Astrocyte (in vitro differentiated cells and primary cell): ENCODE measurements around the gene RBM19. TPM values are rescaled to one million over a fixed set of nuclear protein-coding genes. Genes with fewer than 3 reads are reported as not detected.

Experiments
- DNase-seq: peaks from one replicate; pipeline ENCODE4 v3.0.0-alpha.2; 2010; ENCODE audit warnings: low read depth
- FAIRE-seq: peaks from 2 replicates; lab custom pipeline; 2011; peaks lifted over from hg19 to GRCh38; lab: Jason Lieb, UNC
- H2AFZ ChIP-seq: 2 replicates; pipeline ENCODE4 v1.6.0; 2012; ENCODE audit warnings: low read depth, low read length, inconsistent platforms
- H3K27ac ChIP-seq: 2 replicates; pipeline ENCODE4 v1.5.1; 2011; ENCODE audit warnings: low read depth, low read length, inconsistent platforms
- H3K27me3 ChIP-seq: 2 replicates; pipeline ENCODE4 v1.6.0; 2011; ENCODE audit warnings: low read length, inconsistent platforms; ENCODE audit not compliant: insufficient read depth
- H3K36me3 ChIP-seq: 2 replicates; pipeline ENCODE4 v1.5.1; 2011; ENCODE audit warnings: low read length, inconsistent platforms; ENCODE audit not compliant: insufficient read depth
- H3K4me1 ChIP-seq: 2 replicates; pipeline ENCODE4 v1.5.1; 2011; ENCODE audit warnings: low read length, inconsistent platforms; ENCODE audit not compliant: insufficient read depth
- H3K4me2 ChIP-seq: 2 replicates; pipeline ENCODE4 v1.6.0; 2012; ENCODE audit warnings: low read length, inconsistent platforms
- H3K4me3 ChIP-seq: 2 replicates; pipeline ENCODE4 v1.5.1; 2011; ENCODE audit warnings: low read depth, mild to moderate bottlenecking, low read length, inconsistent platforms; ENCODE audit not compliant: insufficient read depth
- H3K79me2 ChIP-seq: 2 replicates; pipeline ENCODE4 v1.6.0; 2012; ENCODE audit warnings: mild to moderate bottlenecking, low read length, inconsistent platforms; ENCODE audit not compliant: insufficient read depth
- H3K9ac ChIP-seq: 2 replicates; pipeline ENCODE4 v1.6.0; 2012; ENCODE audit warnings: mild to moderate bottlenecking, low read length, inconsistent platforms
- H3K9me3 ChIP-seq: 2 replicates; pipeline ENCODE4 v1.5.1; 2012; ENCODE audit warnings: low read depth, mild to moderate bottlenecking, low read length, inconsistent platforms; ENCODE audit not compliant: insufficient read depth
- H4K20me1 ChIP-seq: 2 replicates; pipeline ENCODE4 v1.6.0; 2012; ENCODE audit warnings: low read length, inconsistent platforms; ENCODE audit not compliant: insufficient read depth
- H3K27ac Mint-ChIP-seq: one replicate; pipeline ENCODE4 v1.8.0; 2021; ENCODE audit warnings: mild to moderate bottlenecking, mixed read lengths; ENCODE audit not compliant: unreplicated experiment
- H3K27me3 Mint-ChIP-seq: one replicate; pipeline ENCODE4 v1.8.0; 2021; ENCODE audit warnings: low read depth, mixed read lengths; ENCODE audit not compliant: unreplicated experiment
- H3K36me3 Mint-ChIP-seq: one replicate; pipeline ENCODE4 v1.8.0; 2021; ENCODE audit warnings: low read depth, mixed read lengths; ENCODE audit not compliant: unreplicated experiment
- H3K4me1 Mint-ChIP-seq: one replicate; pipeline ENCODE4 v1.8.0; 2021; ENCODE audit warnings: low read depth, mixed read lengths; ENCODE audit not compliant: unreplicated experiment
- H3K4me3 Mint-ChIP-seq: one replicate; pipeline ENCODE4 v1.8.0; 2021; ENCODE audit warnings: mild to moderate bottlenecking, moderate library complexity, mixed read lengths; ENCODE audit not compliant: unreplicated experiment
- H3K9me3 Mint-ChIP-seq: one replicate; pipeline ENCODE4 v1.8.0; 2021; ENCODE audit warnings: mild to moderate bottlenecking, mixed read lengths; ENCODE audit not compliant: unreplicated experiment
- EZH2 ChIP-seq: IDR thresholded peaks from 2 replicates; pipeline ENCODE4 v1.6.1; 2012; ENCODE audit warnings: mild to moderate bottlenecking, low read length, inconsistent platforms; ENCODE audit not compliant: insufficient read depth
- total RNA-seq: library from RNA; stranded (reverse); gene quantifications from 2 replicates; pipeline ENCODE4 v1.2.1, GENCODE V29; 2021
- TF ChIP-seq, protein P1 (sequence below): IDR thresholded peaks from 2 replicates; pipeline ENCODE4 v1.5.1; 2011; ENCODE audit warnings: low read depth, mild to moderate bottlenecking, inconsistent platforms, low read length, moderate library complexity; ENCODE audit not compliant: insufficient read depth

The RBM19 gene
- total RNA-seq, 1 donor from 2014 or later, result 32.3 TPM

DNA sequence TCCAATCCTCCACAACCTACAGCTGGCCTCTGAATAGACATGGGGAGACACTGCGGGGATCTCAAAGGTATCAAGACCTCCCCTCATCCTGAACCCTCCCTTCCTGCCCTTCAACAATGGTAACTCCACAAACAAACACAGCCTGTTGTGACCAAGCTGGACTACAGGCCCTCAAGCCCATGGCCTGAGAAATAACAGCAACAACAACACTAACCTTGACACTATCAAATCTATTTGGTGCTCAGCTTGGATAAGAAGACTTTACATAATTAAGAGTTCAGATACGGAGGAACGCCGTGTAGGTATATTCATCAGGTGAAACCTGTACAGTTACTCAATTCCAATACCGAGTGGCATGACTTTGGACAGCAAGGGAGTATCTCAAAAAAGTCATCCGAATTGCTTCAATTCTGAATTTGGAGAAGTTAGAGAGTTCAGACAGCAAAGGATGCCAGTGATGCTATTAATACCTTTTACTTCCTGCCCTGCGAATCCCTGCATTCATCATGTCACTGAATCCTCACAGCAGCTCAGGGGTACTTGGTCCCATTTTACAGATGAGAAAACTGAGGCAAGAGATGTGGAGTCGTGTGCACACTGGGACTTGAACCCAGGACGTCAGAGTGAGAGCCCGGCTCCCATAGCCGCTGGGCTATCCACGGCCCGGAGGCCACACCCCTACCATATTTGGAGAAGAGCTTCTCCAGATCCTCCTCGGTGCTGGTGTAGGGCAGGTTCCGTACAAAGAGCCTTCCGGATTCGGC, 17.8 kb downstream of the RBM19 start:
- H3K27me3 Mint-ChIP-seq, result no peaks in the 10 kb centered on the region
- peaks cover 12% of the 10 kb centered on the region for H3K36me3 Mint-ChIP-seq
- no peak overlapping the region for H3K27ac Mint-ChIP-seq
- Histone ChIP-seq H2AFZ (no peak overlapping the region), H3K79me2 (no peaks in the 10 kb centered on the region), H3K27ac (no peak overlapping the region), H3K9me3 (no peaks in the 10 kb centered on the region), H4K20me1 (no peaks in the 10 kb centered on the region), H3K9ac (no peak overlapping the region), H3K27me3 (no peaks in the 10 kb centered on the region), H3K4me1 (no peaks in the 10 kb centered on the region), H3K4me2 (no peak overlapping the region), H3K36me3 (peaks cover 27% of the 10 kb centered on the region), H3K4me3 (no peak overlapping the region)
- DNase-seq (no peak), FAIRE-seq (no peak)
- H3K9me3 Mint-ChIP-seq, result no peaks in the 10 kb centered on the region
- no peak overlapping the region for H3K4me3 Mint-ChIP-seq
- no peaks in the 10 kb centered on the region for H3K4me1 Mint-ChIP-seq
- no peak for TF ChIP-seq EZH2
- TF ChIP-seq, protein P1, sequence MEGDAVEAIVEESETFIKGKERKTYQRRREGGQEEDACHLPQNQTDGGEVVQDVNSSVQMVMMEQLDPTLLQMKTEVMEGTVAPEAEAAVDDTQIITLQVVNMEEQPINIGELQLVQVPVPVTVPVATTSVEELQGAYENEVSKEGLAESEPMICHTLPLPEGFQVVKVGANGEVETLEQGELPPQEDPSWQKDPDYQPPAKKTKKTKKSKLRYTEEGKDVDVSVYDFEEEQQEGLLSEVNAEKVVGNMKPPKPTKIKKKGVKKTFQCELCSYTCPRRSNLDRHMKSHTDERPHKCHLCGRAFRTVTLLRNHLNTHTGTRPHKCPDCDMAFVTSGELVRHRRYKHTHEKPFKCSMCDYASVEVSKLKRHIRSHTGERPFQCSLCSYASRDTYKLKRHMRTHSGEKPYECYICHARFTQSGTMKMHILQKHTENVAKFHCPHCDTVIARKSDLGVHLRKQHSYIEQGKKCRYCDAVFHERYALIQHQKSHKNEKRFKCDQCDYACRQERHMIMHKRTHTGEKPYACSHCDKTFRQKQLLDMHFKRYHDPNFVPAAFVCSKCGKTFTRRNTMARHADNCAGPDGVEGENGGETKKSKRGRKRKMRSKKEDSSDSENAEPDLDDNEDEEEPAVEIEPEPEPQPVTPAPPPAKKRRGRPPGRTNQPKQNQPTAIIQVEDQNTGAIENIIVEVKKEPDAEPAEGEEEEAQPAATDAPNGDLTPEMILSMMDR, result no peak

GRCh38 chr12:113946175-113946574, 19.9 kb downstream of the RBM19 start:
- Histone ChIP-seq H3K9ac (no peak overlapping the region), H2AFZ (no peak overlapping the region), H3K4me1 (no peaks in the 10 kb centered on the region), H3K36me3 (peaks cover 19% of the 10 kb centered on the region), H4K20me1 (no peaks in the 10 kb centered on the region), H3K4me3 (no peak overlapping the region), H3K9me3 (no peaks in the 10 kb centered on the region), H3K27me3 (no peaks in the 10 kb centered on the region), H3K79me2 (no peaks in the 10 kb centered on the region), H3K27ac (no peak overlapping the region), H3K4me2 (no peak overlapping the region)
- Mint-ChIP-seq H3K27me3 (no peaks in the 10 kb centered on the region), H3K36me3 (peaks cover 27% of the 10 kb centered on the region), H3K4me3 (no peak overlapping the region), H3K27ac (no peak overlapping the region), H3K4me1 (no peaks in the 10 kb centered on the region), H3K9me3 (no peaks in the 10 kb centered on the region)
- no peak for FAIRE-seq
- DNase-seq, result no peak
- TF ChIP-seq, protein P1, result no peak
- no peak for TF ChIP-seq EZH2
